ENCODE measurements around the gene KNTC1.
"Not testable (repeated sequence)": the region's sequence is repeated elsewhere in the genome, so short reads cannot be mapped to it uniquely, and the experiment has no call there.

- TF ChIP-seq CTCF (IDR thresholded peaks at IDR 0.05; ENCODE audit: insufficient read depth, low read length); GABPA (IDR thresholded peaks at IDR 0.05; ENCODE audit: low read depth); POLR2AphosphoS5 (IDR thresholded peaks at IDR 0.05; ENCODE audit: low read depth); REST (IDR thresholded peaks at IDR 0.05; ENCODE audit: insufficient replicate concordance, low read depth): not testable (repeated sequence)
Observed at GRCh38 chr12:122592543-122592942, 65.5 kb downstream of the KNTC1 start.

Data from HL-60 (cell line).